ENCODE results near the gene RFTN1.

The RFTN1 gene

GRCh38 chr3:16359331-16359730, 154.2 kb downstream of the RFTN1 start:
- DNase-seq (ENCODE audit: low read depth in 2 of 2): no peak

GRCh38 chr3:16358336-16358735, 155.2 kb downstream of the RFTN1 start:
- DNase-seq (ENCODE audit: low read depth in 2 of 2): no peak

- DNase-seq (ENCODE audit: low read depth in 2 of 2): no peak
Observed at GRCh38 chr3:16357186-16358121, 156.0 kb downstream of the RFTN1 start.

GRCh38 chr3:16355828-16356227, 157.7 kb downstream of the RFTN1 start:
- DNase-seq (ENCODE audit: low read depth in 2 of 2): no peak

- no peak for DNase-seq (ENCODE audit: low read depth in 2 of 2)
Observed at GRCh38 chr3:16354291-16354690, 159.2 kb downstream of the RFTN1 start.

GRCh38 chr3:16352428-16352827, 161.1 kb downstream of the RFTN1 start:
- DNase-seq (ENCODE audit: low read depth in 2 of 2): no peak

- no peak for DNase-seq (ENCODE audit: low read depth in 2 of 2)
Observed at GRCh38 chr3:16350597-16351318, 162.7 kb downstream of the RFTN1 start.

GRCh38 chr3:16349986-16350596, 163.4 kb downstream of the RFTN1 start:
- no peak for DNase-seq (ENCODE audit: low read depth in 2 of 2)

GRCh38 chr3:16347548-16347947, 166.0 kb downstream of the RFTN1 start:
- no peak for DNase-seq (ENCODE audit: low read depth in 2 of 2)

- DNase-seq (ENCODE audit: low read depth in 2 of 2): no peak
Observed at GRCh38 chr3:16346413-16347081, 167.0 kb downstream of the RFTN1 start.

- DNase-seq (ENCODE audit: low read depth in 2 of 2): no peak
Observed at GRCh38 chr3:16343101-16343500, 170.4 kb downstream of the RFTN1 start.

GRCh38 chr3:16338999-16339398, 174.5 kb downstream of the RFTN1 start:
- no peak for DNase-seq (ENCODE audit: low read depth in 2 of 2)

GRCh38 chr3:16337856-16338540, 175.5 kb downstream of the RFTN1 start:
- DNase-seq (ENCODE audit: low read depth in 2 of 2): no peak

GRCh38 chr3:16336825-16337224, 176.7 kb downstream of the RFTN1 start:
- no peak for DNase-seq (ENCODE audit: low read depth in 2 of 2)

GRCh38 chr3:16335772-16336645, 177.5 kb downstream of the RFTN1 start:
- no peak for DNase-seq (ENCODE audit: low read depth in 2 of 2)

GRCh38 chr3:16335333-16335732, 178.2 kb downstream of the RFTN1 start:
- no peak for DNase-seq (ENCODE audit: low read depth in 2 of 2)

GRCh38 chr3:16334909-16335308, 178.6 kb downstream of the RFTN1 start:
- no peak for DNase-seq (ENCODE audit: low read depth in 2 of 2)

- no peak for DNase-seq (ENCODE audit: low read depth in 2 of 2)
Observed at GRCh38 chr3:16332904-16333426, 180.5 kb downstream of the RFTN1 start.

GRCh38 chr3:16331319-16331883, 182.1 kb downstream of the RFTN1 start:
- no peak for DNase-seq (ENCODE audit: low read depth in 2 of 2)

- DNase-seq (ENCODE audit: low read depth in 2 of 2): no peak
Observed at GRCh38 chr3:16330351-16330750, 183.1 kb downstream of the RFTN1 start.

All from stimulated activated CD4-positive, alpha-beta T cell treated with anti-CD3 and anti-CD28 coated beads, Interleukin-15, amount 100 ng/mL, for 48 hours (primary cell).